HG02884 (cell line): ENCODE data around the gene LIN7C.

Source experiments
- ATAC-seq: cut with Tn5 transposase; IDR thresholded peaks from one replicate; pipeline ENCODE4 v1.9.1; 2021; ENCODE audit warnings: mild to moderate bottlenecking, moderate library complexity; ENCODE audit not compliant: unreplicated experiment

The LIN7C gene

GRCh38 chr11:27512238-27512637 is 5.7 kb upstream of the LIN7C start:
- no peak for ATAC-seq

DNA sequence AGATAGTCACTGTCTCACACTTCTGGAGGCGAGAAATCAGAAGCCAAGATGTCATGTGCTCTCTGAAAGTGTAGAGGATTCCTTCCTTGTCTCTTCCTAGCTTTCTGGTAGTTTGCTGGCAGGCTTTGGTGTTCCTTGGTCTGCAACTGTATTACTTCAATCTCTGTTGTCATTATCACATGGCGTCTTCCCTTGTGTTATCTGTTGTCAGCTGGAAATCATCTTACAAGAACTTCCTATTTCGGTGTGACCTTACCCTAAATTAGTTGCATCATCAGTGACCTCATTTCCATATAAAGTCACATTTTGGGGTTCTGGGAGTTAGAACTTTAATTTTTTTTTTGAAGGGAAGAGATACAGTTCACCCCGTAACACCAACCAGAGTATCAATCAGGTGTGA is 3.3 kb upstream of the LIN7C start:
- ATAC-seq, result no peak

DNA sequence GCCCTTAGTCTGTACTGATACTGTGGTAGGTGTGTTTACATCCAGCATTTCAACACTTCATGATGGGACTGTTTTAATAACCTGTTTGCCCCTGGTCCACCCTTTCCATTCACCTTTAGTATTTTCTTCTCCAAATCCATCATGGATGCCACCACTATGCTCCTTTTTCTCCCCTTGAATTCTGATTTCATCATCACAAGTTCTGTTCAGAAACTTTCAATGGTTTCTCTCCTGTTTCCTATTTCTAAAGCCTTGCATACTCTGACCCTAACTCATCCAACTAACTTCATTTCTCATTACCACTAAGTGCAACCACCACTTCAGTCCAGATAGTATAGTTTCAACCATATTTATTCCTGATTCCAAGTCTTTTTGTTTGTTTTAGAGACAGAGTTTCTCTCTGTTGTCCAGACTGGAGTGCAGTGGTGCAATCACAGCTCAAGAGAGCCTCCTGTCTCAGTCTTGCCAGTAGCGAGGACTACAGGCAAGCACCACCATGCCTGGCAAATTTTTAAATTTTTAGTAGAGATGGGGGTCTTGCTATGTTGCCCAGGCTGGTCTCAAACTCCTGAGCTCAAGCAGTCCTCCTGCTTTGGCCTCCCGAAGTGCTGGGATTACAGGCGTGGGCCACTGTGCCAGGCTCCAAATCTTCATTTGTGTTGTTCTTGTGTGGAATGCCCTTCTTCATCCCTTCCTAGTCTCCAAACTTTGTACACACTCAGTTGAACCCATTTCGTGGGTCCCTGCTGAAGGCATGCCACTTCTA is 1.2 kb upstream of the LIN7C start:
- ATAC-seq, result no peak

GRCh38 chr11:27505781-27506180 is 788 bp downstream of the LIN7C start:
- peak; percentile 7 for ATAC-seq

- ATAC-seq, result no peak
These were observed 2.4 kb downstream of the LIN7C start for GRCh38 chr11:27504205-27504604.

DNA sequence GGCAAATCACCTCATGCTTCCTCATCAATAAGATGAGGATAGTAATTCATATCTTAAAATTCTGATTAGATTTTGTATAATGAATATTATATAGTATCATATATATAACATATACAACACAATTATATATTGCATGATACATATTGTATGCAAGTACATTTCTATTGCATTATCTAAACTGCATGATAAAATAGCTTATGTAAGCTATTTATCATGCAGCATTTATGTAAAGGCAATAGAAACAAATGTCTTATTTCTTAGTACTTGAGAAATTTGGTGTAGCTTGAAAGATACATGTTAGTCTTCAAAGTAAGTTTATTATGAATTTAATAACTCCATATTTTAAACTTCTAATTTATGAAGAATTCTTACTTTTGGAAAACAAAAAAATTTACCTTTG is 5.5 kb downstream of the LIN7C start:
- no peak for ATAC-seq

DNA sequence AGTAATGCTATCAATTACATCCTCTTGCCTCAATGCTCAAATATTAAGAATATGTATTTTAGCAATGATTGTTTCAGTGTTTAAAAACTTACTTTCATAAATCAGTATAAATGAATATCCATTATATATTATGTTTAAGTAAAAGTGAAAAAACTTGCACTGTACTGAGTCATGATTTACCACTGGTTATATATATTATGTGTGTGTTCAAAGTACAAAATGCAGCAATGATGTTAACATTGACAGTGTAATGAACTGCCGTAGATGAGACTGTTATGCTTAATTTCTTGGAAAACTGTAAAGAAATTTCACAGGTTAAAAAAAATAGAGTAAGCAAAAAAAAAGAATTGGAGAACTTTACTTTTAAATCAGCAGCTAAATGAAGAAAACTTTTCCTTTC is 8.7 kb downstream of the LIN7C start:
- ATAC-seq, result no peak

DNA sequence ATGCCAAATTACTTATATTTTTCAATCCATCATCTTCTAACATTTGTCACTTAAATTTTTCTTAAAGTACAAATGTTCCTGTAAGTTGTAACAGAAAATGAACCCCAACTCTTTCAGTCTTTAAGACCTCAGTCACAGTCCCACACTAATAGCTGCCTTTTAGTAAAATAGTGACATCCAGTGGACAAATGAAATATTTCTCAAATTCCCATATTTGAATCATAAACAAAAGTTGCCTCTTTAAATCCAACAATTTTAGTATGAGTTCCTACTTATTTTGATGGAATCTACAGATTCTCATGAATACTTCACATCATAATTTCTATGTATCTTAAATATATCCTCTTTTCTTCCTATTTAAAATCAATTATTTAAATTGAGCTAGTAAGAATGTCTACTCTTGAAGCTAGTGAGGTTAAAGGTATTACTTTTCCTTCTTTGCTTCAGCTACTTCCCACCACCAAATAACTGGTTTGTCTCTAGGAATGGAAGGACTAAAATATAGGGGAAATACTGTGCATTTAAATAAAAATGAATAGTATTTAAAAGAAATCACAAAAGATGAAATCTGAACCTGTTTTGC is 9.2 kb downstream of the LIN7C start:
- ATAC-seq, result peak; percentile 54

DNA sequence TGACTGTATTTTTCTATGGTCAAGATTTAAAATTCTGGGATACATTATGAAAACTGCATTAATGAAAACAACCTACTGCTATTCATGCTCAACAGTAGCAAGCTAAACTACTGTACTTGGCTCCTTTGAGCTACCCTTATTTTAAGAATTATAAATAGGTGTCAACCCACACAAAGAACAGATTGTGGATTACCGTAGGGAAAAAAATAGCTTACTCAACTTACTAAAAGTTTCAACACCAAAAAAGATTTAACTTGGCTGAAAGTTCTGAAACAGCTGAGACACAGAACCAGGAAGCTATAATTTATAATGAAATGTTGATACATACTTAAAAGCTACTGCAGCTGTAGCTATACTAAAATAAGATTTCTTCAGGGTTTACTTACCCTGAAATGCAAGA is 10.1 kb downstream of the LIN7C start:
- no peak for ATAC-seq

GRCh38 chr11:27495710-27496300 is 10.8 kb downstream of the LIN7C start:
- no peak for ATAC-seq

GRCh38 chr11:27489092-27489491 is 17.5 kb downstream of the LIN7C start:
- no peak for ATAC-seq

DNA sequence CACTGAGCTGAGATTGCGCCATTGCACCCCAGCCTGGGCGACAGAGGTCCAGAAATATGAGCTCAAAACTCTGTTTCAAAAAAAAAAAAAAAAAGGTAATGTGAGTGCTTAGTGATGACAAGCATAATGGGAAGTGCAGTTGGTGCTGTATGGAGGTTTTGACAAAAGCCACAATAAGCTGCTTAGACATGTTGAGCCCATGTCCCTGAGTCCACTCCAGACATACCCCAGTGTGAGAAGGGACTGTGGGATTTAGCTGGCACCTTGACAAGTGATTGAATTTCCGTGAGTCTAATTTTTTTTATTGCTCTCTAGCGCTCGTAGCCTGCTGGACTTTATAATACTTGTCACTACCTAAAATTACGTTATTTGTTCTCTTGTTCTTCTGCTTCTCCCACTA is 18.9 kb downstream of the LIN7C start:
- no peak for ATAC-seq

DNA sequence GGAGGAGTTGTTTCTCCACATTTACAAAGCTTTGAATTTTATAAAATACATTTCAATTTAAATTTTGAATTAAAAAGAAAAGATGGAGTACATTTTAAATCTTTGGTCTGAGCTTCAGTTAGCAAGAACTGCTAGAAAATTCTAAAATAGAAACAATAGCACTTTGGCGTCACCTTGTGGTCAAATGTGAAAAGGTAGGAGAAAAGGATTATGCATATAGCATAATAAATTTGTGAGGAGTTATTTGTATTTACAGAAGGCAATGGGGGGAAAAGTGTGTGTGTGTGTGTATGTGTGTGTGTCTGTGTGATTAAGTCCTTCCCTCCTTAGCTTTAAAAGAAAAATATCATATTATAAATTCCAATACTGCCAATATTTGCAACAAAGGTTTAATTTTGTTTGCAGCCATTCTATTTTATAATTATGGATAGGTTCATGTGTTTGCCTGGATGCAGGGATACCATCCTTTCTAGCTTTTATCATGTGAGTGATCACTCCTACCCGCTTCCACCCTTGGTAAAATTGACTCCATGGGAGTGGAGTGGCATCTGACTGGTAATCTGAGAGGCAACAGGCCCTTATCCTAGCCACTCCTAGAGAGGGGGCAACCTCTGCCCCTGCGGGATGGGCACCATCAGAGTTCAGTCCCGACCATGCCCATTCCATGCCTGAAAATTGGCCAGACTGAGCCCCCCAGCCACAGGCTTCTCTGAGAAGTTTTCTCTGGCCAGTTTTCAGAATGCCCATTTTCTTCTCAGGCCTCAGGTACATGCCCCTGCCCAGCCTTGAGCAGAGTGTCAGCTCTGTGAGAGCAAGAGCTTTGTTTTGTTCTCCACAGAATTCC is 20.4 kb downstream of the LIN7C start:
- ATAC-seq, result peak; percentile 75

GRCh38 chr11:27482793-27483192 is 23.8 kb downstream of the LIN7C start:
- no peak for ATAC-seq

GRCh38 chr11:27481992-27482391 is 24.6 kb downstream of the LIN7C start:
- no peak for ATAC-seq

DNA sequence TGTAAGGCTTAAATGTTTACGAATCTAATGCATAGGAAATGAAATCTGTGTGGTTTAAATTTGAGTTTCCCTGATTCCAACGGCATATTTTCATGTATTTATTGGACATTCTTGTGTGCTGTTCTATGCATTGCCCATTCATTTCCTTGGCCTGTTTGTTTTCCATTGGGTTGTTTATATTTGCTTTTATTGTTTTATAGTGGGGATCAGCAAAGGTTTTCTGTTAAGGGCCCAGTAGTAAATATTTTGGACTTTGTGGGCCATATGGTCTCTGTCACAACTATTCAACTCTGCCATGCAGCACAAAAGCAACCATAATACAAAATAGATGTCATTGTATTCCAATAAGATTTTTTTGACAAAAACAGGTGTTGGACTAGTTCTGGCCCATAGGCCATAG is 28.7 kb downstream of the LIN7C start:
- ATAC-seq, result no peak

DNA sequence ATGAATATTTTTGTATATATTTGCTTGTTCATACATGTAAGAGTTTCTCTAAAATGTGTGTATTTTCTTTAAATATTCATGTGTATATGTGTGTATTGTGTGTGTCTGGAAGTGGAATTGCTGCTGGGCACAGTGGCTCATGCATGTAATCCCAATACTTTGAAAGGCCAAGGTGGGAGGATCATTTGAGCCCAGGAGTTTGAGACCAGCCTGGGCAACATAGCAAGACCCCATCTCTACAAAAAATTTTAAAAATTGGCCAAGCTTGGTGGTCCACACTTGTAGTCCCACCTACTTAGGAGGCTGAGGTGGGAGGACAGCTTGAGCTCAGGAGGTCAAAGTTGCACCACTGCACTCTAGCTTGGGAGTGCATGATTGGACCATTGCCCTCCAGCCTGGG is 29.3 kb downstream of the LIN7C start:
- no peak for ATAC-seq

DNA sequence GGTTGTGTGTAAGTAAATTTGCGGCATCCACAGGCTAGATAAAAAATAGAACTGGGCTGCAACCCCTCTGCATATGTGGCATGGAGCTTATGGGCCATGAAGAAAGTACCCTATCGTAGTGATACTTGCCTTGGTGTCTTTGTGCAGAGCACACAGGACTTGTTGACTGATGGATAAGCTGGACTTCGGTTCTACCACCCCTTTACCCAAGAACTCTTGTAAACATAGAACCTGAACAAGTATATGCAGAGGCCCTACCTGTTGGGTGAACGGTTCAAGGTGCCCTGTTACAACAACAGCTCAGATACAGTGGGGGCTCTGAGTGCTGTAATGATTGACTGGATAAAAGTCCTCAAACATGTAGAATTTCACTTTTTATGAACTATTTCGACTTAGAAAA is 30.9 kb downstream of the LIN7C start:
- no peak for ATAC-seq

GRCh38 chr11:27473017-27473406 is 33.6 kb downstream of the LIN7C start:
- no peak for ATAC-seq

GRCh38 chr11:27472398-27473016 is 34.1 kb downstream of the LIN7C start, which contains the start of gene LGR4:
LGR4 (minus strand) TSS chr11:27472790; CDS start chr11:27472302, 488 bp downstream.
- peak; percentile 91 for ATAC-seq
